ENCODE measurements around the gene UBE2J2.

Gene UBE2J2

GRCh38 chr1:1299686-1300351 is 26.2 kb upstream of the UBE2J2 start:
- CTCF ChIA-PET, result interaction anchor here (0.6 to 1.0 kb wide), 4 partner anchors 8 to 212 kb away, joined by 3 to 5 read pairs (median 4); no protein-coding TSS in a partner anchor
- POLR2A ChIA-PET, result interaction anchor here (1.2 kb wide), 1 partner anchor 10 kb away, joined by 3 read pairs; no protein-coding TSS in a partner anchor
- TF ChIP-seq SUZ12 (IDR thresholded peaks at IDR 0.05), result no peak
- no peak for TF ChIP-seq ARNT (IDR thresholded peaks at IDR 0.05)
- no peak for TF ChIP-seq CTBP1 (IDR thresholded peaks at IDR 0.05; ENCODE audit: borderline replicate concordance)
- TF ChIP-seq LEF1 (IDR thresholded peaks at IDR 0.05; ENCODE audit: borderline replicate concordance), result no peak
- no peak for TF ChIP-seq BHLHE40 (IDR thresholded peaks at IDR 0.05; ENCODE audit: borderline replicate concordance)
- no peak for TF ChIP-seq FOXM1 (IDR thresholded peaks at IDR 0.05; ENCODE audit: borderline replicate concordance)
- TF ChIP-seq SP1 (IDR thresholded peaks at IDR 0.05), result no peak
- TF ChIP-seq HDGF (IDR thresholded peaks at IDR 0.05; ENCODE audit: borderline replicate concordance), result no peak
- TF ChIP-seq TARDBP (IDR thresholded peaks at IDR 0.05), result no peak
- no peak for TF ChIP-seq FOXK2 (IDR thresholded peaks at IDR 0.05)
- TF ChIP-seq NFRKB (IDR thresholded peaks at IDR 0.05), result no peak
- no peak for TF ChIP-seq PKNOX1 (IDR thresholded peaks at IDR 0.05)
- no peak for TF ChIP-seq L3MBTL2 (conservative IDR thresholded peaks at IDR 0.05)
- no peak for TF ChIP-seq ELF4 (IDR thresholded peaks at IDR 0.05)
- no peak for TF ChIP-seq ZNF384 (IDR thresholded peaks at IDR 0.05)
- no peak for DNase-seq (ENCODE audit: extremely low spot score)

GRCh38 chr1:1298861-1299685 is 25.4 kb upstream of the UBE2J2 start:
- TF ChIP-seq CTBP1 (IDR thresholded peaks at IDR 0.05; ENCODE audit: borderline replicate concordance), result no peak
- TF ChIP-seq NFRKB (IDR thresholded peaks at IDR 0.05), result no peak
- TF ChIP-seq ZNF384 (IDR thresholded peaks at IDR 0.05), result no peak
- no peak for TF ChIP-seq PKNOX1 (IDR thresholded peaks at IDR 0.05)
- ChIA-PET CTCF (no interaction called here), POLR2A (no interaction called here)
- no peak for DNase-seq (ENCODE audit: extremely low spot score)

GRCh38 chr1:1297802-1298424 is 24.3 kb upstream of the UBE2J2 start:
- ChIA-PET POLR2A (no interaction called here), CTCF (no interaction called here)
- no peak for DNase-seq (ENCODE audit: extremely low spot score)
- TF ChIP-seq HDGF (IDR thresholded peaks at IDR 0.05; ENCODE audit: borderline replicate concordance), result no peak
- TF ChIP-seq SUZ12 (IDR thresholded peaks at IDR 0.05), result no peak
- no peak for TF ChIP-seq PKNOX1 (IDR thresholded peaks at IDR 0.05)
- TF ChIP-seq SP1 (IDR thresholded peaks at IDR 0.05), result no peak
- no peak for TF ChIP-seq L3MBTL2 (conservative IDR thresholded peaks at IDR 0.05)
- TF ChIP-seq BHLHE40 (IDR thresholded peaks at IDR 0.05; ENCODE audit: borderline replicate concordance), result no peak
- TF ChIP-seq NFRKB (IDR thresholded peaks at IDR 0.05), result no peak
- TF ChIP-seq CTBP1 (IDR thresholded peaks at IDR 0.05; ENCODE audit: borderline replicate concordance), result no peak
- TF ChIP-seq TARDBP (IDR thresholded peaks at IDR 0.05), result no peak
- TF ChIP-seq ELF4 (IDR thresholded peaks at IDR 0.05), result no peak

GRCh38 chr1:1296070-1297061 is 22.7 kb upstream of the UBE2J2 start:
- DNase-seq (ENCODE audit: extremely low spot score), result no peak
- ChIA-PET CTCF (no interaction called here), POLR2A (no interaction called here)
- TF ChIP-seq L3MBTL2 (conservative IDR thresholded peaks at IDR 0.05), result no peak
- TF ChIP-seq TARDBP (IDR thresholded peaks at IDR 0.05), result no peak
- TF ChIP-seq LEF1 (IDR thresholded peaks at IDR 0.05; ENCODE audit: borderline replicate concordance), result no peak
- TF ChIP-seq ARNT (IDR thresholded peaks at IDR 0.05), result no peak
- TF ChIP-seq FOXM1 (IDR thresholded peaks at IDR 0.05; ENCODE audit: borderline replicate concordance), result no peak
- no peak for TF ChIP-seq FOXK2 (IDR thresholded peaks at IDR 0.05)
- no peak for TF ChIP-seq SP1 (IDR thresholded peaks at IDR 0.05)
- TF ChIP-seq PKNOX1 (IDR thresholded peaks at IDR 0.05), result no peak
- TF ChIP-seq ZNF384 (IDR thresholded peaks at IDR 0.05), result no peak
- no peak for TF ChIP-seq ELF4 (IDR thresholded peaks at IDR 0.05)
- TF ChIP-seq HDGF (IDR thresholded peaks at IDR 0.05; ENCODE audit: borderline replicate concordance), result no peak
- TF ChIP-seq BHLHE40 (IDR thresholded peaks at IDR 0.05; ENCODE audit: borderline replicate concordance), result no peak

All from HEK293T (cell line).